Midbrain (tissue), 1 donor: Measurements from ENCODE around the gene SYT7.
A peak's percentile ranks its signal among the peaks of the same experiment; 100 is the strongest.

Source experiments
- DNase-seq: peaks from one replicate; lab custom pipeline; 2025; lab: John Stamatoyannopoulos, UW

SYT7 gene

DNA sequence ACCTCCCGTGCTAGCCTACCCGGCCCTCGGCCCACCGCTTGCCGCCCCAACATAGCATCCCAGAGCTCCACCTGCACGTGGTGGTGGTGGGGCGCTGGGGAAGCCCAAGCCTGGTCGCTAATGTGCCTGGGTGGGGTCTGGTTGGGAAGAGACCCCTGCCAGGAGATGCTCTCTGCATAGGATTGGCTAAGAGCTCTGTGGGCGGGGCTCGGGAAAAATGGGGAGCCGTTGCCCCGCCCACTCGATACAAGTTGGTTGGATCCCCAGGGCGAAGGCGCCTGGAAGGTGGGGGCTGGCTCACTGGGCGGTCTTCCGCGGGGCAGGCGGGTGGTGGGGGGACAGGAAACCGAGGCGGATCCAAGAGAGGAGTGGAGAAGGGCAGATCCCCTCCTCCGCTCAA lies 64.7 kb downstream of the SYT7 start:
- no peak for DNase-seq

DNA sequence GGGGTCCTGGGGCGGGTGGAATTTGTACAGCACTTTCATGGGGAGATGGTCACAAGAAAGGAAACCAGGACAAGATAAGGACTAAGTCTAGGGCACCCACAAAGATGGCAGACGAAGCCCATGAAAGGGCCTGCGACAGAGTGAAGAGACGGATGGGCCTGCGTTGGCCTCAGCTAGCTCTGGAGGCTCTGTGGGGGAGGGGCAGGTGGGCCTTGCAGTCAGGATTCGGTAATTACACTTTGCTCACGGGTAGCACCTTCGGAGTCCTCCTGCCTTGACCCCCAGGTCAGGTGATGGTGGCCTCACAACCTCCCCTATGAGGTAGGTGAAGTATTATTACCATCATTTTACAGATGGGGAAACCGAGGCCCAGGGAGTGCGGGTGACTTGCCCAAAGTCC lies 65.2 kb downstream of the SYT7 start:
- no peak for DNase-seq

DNA sequence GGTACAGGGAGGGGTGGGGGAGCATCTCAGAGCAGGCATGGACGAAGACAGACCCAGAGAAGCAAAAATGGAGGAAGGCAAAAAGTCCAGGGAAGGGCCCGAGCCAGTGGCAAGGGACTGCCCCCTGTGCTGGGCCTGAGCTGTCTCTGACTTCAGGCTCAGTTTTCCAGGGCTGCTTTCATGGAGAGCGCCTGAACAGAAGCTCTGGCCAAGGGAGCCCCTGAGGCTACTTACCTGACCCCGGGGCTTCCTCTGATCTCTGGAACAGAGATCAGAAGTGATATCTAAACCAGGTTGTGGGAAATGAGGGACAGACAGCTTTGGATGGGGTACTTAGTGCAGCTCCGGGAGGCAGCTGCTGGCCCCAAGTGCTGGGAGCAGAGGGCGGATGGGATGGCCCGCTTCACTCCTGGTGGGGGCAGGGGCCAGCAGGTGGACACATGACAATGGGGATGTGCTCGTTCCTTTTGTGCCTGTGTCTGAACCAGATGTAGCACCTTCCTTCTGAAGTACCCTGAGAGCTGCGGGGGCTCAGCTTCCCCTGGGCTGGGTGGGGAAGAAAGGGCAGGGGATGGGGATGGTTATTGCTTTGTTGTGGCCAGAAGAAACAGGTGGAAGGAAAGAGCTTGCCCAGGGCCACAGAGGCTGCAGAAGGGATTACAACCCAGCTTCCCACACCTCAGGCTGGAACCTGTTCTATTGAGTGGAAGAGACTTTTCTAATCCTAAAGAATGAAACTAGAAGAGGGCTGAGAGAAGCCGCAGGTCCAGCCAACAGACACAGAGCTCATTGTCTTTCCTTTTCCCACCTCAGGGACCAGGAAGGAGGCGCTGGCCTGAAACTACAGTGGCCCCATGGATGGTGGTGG lies 66.6 kb downstream of the SYT7 start:
- DNase-seq = no peak

DNA sequence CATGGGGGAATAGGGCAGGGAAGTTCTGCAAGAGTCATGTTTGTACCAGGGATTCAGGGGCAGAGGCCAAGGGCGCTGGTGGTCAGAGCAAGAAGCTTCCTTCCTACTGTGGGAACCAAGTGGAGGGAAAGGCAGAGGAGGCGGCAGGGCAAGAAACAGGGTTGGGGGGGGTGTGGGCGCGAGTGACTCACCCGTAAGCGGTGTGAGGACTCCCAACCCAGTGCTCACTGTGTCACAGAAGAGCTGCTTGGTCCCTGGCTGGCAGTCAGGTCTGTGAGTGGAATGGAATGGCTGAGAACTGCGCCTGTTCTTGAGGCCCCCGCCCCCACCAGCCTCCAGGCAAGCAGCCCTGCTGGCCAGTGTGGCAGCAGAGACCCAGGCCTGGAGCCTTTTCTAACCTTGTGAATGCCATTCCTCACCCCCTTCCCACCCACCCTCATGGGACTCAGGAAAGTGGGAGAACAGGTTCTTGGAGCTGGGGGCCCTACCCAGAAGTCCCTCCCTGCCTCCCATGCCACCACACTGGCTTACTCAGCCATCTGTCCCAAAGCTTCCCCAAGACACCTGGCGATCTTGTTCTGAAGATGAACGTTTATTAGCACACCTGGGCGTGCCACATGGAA lies 67.6 kb downstream of the SYT7 start:
- DNase-seq = no peak

DNA sequence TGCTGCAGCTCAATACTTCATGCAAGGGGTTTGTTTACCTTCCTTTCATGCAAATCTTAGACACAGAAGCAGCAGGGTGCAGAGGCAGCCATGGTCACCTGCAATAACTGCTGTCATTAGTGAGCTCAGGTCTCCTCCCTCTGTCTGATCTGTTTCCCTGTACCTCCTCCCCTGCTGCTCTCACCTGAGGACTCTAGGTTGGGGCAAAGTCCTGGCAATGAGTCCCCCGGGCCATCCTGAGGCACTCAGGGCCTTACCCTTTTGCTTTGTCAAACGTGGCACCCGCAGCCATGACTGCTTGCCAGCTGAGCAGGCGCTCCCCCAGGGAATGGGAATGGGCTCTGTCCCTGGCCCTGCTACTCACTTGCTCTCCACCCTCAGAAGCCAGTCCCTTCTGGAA lies 68.4 kb downstream of the SYT7 start:
- DNase-seq = no peak

DNA sequence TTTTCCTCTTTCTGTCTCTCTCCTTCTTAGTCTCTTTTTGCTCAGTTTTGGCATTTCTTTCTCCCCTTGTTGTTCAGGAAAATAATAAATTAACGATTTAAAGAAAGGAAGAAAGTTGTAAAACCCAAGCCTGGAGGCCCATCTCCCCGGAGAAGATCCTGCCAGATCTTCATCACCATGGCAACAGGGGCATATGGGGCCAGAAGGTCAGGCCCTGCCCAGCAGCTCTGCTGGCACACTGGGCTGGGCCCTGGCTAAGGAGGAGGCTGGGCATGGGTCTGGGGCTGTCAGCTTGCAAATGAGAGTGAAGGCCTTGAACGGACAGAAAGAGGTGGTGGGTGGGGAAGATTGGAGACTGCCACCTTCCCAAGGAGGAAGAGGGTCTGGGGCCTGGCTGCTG lies 69.5 kb downstream of the SYT7 start:
- no peak for DNase-seq

DNA sequence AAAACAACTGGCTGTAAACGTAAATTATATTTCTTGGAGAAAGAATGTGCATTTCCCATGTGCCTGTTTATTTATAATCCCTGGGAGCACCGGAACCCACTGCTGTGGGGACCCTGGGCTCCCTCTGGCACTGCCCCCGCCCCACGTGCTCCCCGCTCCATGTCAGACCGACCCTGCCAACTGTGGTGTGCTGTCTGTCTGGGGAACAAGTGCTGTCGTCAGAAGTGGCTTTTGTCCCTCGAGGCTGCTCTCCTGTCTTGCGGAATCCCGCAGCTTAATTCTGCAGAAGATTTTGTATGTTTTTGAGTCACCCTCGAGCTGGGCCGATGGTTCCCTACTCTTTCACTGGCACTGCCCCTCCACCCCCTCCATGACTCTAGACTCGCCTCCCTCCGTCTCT lies 69.9 kb downstream of the SYT7 start:
- no peak for DNase-seq

DNA sequence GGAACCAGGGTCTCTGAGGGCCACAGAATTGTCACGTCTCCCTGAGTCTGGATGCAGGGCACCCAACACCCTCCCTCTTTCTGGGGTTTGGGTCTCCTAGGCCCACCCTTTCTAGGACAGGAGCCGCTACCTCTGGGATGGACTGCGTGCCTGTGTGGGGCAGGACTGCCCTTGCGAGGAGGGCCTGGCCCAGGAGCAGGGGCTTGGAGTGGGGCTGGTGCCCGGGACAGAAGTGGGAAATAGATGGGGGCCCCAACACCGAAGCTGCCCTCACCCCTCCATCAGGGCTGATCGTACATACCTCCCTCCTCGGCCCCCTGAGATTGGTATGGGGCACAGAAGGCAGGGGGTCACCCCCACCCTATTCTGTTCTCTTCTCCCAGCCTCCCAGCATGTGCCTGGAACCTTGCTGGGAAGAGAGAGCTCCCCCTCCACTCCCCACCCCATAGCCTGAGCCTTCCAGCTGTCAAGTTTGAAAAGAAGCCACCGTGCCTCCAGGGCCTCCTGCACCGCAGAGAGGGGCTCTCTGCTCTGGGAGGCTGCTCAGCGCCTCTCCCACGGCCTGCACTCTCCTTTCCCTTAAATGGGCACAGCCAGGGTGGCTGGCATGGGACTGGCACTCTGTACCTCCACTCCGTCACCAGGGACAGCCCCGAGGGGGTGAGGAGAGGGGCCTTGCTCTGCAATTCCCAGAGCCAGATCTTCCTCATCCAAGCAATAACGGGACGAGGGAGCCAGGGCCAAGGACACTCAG lies 70.5 kb downstream of the SYT7 start:
- DNase-seq = no peak

DNA sequence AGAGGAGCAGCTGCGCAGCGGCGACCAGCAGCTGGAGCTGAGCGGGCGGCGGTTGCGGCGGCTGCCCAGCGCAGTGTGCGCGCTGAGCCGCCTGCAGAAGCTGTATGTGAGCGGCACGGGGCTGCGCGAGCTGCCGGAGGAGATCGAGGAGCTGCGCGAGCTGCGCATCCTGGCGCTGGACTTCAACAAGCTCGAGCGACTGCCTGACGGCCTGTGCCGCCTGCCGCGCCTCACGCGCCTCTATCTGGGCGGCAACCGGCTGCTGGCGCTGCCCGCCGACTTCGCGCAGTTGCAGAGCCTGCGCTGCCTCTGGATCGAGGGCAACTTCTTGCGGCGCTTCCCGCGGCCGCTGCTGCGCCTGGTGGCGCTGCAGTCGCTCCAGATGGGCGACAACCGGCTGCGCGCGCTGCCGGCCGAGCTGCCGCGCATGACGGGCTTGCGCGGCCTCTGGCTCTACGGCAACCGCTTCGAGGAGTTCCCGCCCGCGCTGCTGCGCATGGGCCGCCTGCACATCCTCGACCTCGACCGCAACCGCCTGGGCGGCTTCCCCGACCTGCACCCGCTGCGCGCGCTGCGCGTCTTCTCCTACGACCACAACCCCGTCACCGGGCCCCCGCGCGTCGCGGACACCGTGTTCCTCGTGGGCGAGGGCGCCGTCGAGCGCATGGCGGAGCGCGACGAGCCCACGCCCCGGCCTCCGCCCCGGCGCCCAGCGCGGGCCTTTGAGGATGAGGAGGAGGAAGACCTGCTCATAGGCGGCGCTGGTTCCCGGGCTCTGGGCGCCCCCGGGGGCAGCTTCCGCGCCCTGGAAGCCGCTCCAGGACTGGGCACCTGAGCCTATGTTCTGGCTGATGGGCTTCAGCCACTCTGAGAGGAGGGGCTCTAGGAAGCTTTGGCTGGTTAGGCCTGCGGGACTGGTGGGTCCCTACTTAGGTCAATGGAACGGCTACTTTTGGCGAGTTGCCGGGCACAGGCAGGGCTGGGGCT lies 71.5 kb downstream of the SYT7 start:
- DNase-seq = peak; percentile 41

DNA sequence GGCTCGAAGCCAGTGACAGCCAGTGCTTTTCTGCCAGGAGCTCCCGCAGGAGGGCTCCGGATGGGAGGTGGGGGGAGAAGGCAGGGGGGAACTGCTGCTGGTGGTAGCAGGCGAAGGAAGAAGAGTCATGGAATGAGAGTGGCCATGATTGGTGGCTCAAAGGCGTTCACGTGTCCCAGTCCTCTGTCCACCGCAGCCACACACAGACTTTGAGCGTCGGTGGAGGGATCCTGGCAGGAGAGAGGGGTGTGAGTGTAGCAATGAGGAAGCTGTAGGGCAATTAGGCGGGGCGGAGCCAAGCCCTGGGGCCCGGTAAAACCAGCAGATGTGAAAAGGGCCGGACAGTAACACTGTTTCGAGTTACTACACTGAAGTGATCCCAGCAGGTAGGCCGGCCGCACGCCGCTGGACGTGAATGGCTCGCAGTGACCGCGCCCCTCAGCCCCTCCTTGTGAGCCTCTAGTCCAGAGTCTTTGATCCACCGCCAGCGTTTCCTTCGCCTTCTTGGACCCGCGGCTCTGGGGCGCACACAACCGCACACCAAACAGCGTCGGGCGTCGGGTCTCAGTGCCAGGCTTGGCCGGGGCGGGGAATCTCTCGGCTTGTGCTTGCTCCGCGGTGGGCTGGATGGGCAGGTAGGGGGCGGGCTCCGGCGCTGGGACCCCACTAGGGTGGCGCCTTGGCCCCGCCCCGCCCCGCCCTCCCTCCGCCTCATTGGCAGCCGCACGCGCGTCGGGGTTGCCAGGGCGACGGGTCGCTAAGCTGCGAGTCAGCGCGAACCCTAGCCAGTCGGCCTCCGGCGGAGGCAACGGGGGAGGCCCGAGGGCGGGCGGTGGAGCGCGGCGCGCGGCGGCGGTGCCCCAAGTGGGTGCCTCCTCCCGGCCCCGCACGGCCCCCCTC lies 72.7 kb downstream of the SYT7 start, which contains the start of gene LRRC10B:
TSS of gene LRRC10B (plus strand) at position 788 of the 900 bp plus-strand sequence. CDS start 250 bp downstream, outside the sequence.
- DNase-seq = no peak

DNA sequence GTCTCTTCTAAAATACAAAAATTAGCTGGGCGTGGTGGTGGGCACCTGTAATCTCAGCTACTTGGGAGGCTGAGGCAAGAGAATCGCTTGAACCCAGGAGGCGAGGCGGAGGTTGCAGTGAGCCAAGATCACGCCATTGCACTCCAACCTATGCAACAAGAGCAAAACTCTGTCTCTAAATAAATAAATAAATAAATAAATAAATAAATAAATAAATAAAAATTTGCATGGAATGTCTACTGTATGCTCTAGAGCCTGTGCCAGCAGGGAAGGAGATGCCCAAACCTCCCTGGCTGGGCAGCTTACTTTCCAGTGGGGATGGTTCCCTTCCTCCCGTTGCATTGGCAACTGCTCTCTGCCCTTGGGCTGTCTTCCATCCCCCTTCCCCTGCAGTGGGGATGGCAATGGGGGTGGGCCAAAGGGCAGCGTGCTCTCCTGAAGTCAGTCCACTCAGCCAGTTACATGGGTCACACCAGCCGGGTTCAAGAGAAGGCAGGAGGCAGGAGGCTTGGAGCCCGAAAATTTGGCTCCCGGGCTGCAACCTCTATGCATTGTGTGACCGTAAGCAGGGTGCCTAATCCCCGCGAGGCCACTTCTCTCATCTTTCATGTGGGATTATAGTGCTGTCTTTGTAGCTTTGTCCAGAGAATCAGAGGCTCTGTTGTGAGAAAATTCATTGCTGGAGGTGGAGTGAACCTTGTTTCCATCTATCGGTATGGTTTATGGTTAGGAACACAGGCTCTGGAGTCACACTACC lies 73.7 kb downstream of the SYT7 start:
- DNase-seq = no peak

DNA sequence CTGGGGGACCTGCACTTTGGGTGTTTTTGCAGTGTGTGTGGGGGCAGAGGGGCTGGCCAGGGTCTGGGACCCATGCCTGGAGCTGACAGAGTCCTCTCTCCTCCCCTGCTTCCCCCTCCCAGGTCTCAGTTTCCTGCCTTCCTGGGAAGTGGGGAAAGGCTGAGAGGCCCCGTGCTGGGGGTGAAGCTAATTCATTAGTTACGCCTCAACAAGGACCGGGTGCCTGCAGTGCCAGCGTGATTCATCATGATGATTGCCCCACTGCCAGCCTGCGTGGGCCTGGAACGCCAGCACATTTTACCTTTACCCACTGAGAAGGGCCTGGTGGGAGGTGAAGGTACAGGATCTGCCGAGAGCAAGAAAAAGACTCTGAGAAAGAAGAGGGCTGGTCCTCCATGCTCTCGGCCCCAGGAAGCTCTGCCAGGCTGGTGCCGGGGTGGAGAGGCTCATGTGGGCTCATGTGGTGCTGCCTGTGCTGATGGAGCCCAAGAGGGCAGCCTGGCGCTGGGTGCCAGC lies 75.2 kb downstream of the SYT7 start:
- DNase-seq = no peak

DNA sequence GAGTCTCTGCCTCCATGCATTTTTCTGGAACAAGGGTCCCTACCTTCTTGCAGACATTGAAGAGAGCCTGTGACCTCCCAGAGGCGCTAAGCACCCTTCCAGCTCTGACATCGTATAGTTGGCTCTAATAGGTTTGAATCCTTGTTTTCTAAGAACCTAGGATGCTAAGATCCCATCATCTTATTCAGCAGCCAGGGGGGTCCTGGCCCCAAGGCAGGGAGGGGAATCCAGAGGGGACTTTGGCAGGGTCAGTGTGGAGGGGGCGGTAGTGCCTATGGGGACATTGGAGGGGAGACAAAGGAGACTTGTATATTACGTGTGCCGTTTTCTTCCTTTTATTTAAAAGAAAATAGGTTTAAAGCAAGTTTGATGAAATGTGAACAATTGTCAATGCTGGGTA lies 75.8 kb downstream of the SYT7 start:
- DNase-seq = no peak

DNA sequence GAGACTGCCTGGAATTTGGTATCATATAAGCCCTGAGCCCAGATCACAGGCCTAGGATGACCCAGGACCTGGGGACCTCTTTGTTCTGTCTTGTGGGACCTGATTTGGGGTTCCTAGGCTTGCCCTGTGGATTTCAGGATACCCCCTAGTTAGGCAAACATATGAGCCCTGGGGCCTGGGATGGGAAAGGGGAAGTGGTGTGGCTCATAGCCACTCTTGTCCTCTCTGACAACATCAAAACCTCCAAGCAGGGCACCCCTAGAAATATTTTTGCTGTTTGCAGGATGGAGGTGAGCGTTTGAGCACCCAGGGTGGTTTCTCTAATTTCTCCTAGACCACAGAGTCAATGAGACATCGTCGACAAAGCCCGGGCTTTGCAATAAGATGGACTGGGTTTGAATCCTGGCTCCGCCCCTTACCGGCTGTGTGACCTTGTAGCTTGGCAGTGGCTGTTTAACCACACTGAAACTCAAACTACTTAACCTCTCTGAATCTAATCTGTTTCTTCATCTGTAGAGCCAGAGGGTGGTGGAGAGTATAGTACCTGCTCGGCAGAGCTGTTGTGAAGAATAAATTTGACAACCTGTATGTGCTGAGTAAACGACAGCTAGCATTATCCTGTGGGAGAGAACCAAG lies 77.6 kb downstream of the SYT7 start:
- DNase-seq = no peak

DNA sequence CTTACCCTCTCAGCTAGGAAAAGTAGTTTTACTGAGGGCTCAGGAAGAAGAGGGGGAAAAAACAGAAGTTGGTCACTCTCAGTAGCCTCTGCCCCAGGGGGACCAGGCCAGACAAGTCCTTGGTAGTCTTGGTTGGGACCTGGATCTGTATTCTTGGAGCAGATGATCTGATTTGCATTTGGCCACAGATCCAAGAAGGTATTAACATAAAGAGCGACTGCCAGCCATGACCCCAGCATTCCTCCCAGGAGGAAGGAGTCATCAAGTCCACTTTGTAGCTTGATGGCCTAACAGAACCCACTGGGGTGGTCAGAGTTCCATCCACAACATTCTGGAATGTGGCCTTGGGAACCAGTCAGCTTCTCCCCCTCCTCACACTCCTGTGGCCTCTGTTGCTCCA lies 78.4 kb downstream of the SYT7 start:
- no peak for DNase-seq

DNA sequence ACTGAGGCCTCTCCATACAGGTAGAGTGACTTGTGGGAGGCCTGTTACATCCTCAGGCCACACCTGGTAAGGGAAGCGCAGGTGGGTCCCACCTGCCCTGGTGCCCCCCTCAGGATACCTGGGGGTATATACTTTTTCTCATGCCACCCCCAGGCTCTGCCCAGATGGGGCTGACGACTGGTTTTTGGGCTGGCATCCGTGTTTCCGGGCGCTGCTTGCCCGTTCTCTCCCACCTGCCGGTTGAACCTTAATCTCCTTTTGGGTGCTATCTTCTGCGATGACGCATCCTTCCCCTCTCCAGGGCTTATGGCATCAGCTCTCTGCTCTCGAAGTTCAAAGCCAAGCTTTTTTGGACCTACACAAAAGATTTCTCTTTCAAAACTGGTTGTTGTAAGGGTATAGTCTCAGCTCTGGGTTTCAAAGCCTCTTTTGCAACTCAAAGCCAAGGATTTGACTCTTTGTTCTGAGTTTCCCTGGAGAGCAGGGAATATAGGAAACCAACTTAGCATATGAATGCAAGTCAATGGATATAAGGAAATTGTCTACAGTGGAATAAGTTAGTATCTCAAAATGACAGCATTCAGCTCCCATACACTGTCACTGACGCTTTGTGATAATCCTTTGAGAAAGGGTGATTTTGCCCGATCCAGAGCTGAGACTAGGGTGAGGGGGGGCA lies 80.9 kb downstream of the SYT7 start:
- no peak for DNase-seq

DNA sequence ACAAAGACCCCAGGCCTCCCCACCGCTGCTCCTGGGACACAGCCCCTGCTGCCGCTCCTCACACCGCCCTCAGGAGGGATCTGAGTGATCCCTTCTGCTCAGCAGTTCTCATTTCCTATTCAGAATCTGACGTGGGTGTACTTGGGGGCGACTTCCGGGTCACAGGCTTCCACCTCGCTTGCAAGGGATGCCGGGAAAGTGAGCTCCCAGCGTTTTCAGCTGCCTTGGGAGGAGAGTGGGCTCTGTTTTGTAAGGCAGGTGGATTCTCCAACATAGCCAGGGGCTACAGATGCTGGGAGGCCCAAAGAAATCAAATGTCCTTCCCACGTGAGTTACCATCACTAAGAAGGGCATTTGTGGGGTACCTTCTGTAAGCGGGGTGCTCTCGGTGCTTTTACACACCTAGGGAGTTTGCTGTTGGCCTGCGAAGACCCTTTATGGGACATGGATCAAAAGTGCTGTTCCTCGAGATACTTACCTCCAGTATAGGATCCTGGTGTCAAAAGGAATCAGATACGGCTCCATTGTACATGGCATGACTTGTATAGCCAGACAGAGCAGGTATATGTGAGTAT lies 82.0 kb downstream of the SYT7 start:
- DNase-seq = no peak

DNA sequence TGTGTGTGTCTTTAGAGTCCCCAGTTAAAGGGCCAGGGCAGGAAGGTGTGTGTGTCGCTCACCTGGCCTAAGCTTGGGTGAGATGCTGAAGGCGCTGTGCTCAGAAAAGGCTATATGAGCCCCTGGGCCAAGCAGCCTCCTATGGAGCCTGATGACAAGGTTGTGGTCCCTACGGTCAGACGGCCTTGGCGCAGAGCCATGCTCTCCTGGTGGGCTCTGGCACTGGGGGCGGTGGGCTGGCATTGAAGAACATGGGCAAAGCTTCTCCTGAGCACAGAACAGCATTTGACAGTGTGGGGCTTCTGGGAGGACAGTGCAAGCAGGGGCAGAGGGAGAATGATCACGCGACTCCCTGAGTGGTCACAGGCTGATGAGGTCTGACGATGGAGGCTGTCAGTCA lies 83.0 kb downstream of the SYT7 start:
- DNase-seq = no peak
